Neural cell (in vitro differentiated cells): ENCODE data around the gene OR6F1. TPM values are rescaled to one million over a fixed set of nuclear protein-coding genes. Genes with fewer than 3 reads are reported as not detected.

ENCODE experiments used
- H2AFZ ChIP-seq: fragments of 200-600, 300-800 bp; sonication (generic), shearing (Covaris generic); 2 replicates; pipeline ENCODE4 v1.6.0; 2014; ENCODE audit warnings: low read depth, mild to moderate bottlenecking, antibody characterized with exemption, low read length, moderate library complexity
- H3F3A ChIP-seq: fragments of 200-600 bp; shearing (Covaris generic); 2 replicates; pipeline ENCODE4 v1.6.1; 2016; ENCODE audit warnings: mild to moderate bottlenecking, moderate library complexity, mixed read lengths, antibody characterized with exemption, low read length; ENCODE audit not compliant: insufficient read depth, poor library complexity, severe bottlenecking
- H3K27ac ChIP-seq: fragments of 200-600, 300-800 bp; sonication (generic), shearing (Covaris generic); 2 replicates; pipeline ENCODE4 v1.5.1; 2014; ENCODE audit warnings: mild to moderate bottlenecking, low read length, moderate library complexity
- H3K27me3 ChIP-seq: fragments of 300-800, 200-600 bp; sonication (generic), shearing (Covaris generic); 2 replicates; pipeline ENCODE4 v1.6.0; 2014; ENCODE audit warnings: mild to moderate bottlenecking, low read depth, low read length, moderate library complexity; ENCODE audit not compliant: insufficient read depth
- H3K36me3 ChIP-seq: fragments of 300-800, 200-600 bp; sonication (generic), shearing (Covaris generic); 2 replicates; pipeline ENCODE4 v1.5.1; 2014; ENCODE audit warnings: mild to moderate bottlenecking, antibody characterized with exemption, low read length, moderate library complexity; ENCODE audit not compliant: insufficient read depth
- H3K4me2 ChIP-seq: fragments of 300-800, 200-600 bp; sonication (generic), shearing (Covaris generic); 2 replicates; pipeline ENCODE4 v1.6.0; 2014; ENCODE audit warnings: mild to moderate bottlenecking, low read length
- H3K4me3 ChIP-seq: fragments of 300-800, 200-600 bp; sonication (generic), shearing (Covaris generic); 2 replicates; pipeline ENCODE4 v1.5.1; 2014; ENCODE audit warnings: mild to moderate bottlenecking, low read length, moderate library complexity
- H3K79me2 ChIP-seq: fragments of 200-600 bp; shearing (Covaris generic); replicated peaks from 2 replicates; pipeline ENCODE4 v1.6.0; 2014; ENCODE audit warnings: mild to moderate bottlenecking, low read length, moderate library complexity; ENCODE audit not compliant: insufficient read depth
- H3K9ac ChIP-seq: fragments of 300-800, 200-600 bp; sonication (generic), shearing (Covaris generic); 2 replicates; pipeline ENCODE4 v1.6.1; 2016; ENCODE audit warnings: mild to moderate bottlenecking, low read length, mixed read lengths
- H3K9me2 ChIP-seq: fragments of 200-600 bp; shearing (Covaris generic); 2 replicates; pipeline ENCODE4 v1.6.1; 2016; ENCODE audit warnings: mild to moderate bottlenecking, low read length, mixed read lengths; ENCODE audit not compliant: insufficient read depth
- H3K9me3 ChIP-seq: fragments of 200-600, 300-800 bp; sonication (generic), shearing (Covaris generic); 2 replicates; pipeline ENCODE4 v1.6.1; 2016; ENCODE audit warnings: mild to moderate bottlenecking, mixed run types, low read length, moderate library complexity, mixed read lengths
- H4K20me1 ChIP-seq: fragments of 200-600 bp; shearing (Covaris generic); 2 replicates; pipeline ENCODE4 v1.6.1; 2016; ENCODE audit warnings: mild to moderate bottlenecking, mixed run types; ENCODE audit not compliant: insufficient read depth
- CTCF ChIP-seq: fragments of 450-650 bp; IDR thresholded peaks from 2 replicates; pipeline ENCODE4 v1.5.1; 2014; ENCODE audit warnings: antibody characterized with exemption, mild to moderate bottlenecking, moderate library complexity; ENCODE audit not compliant: poor library complexity, severe bottlenecking
- EP300 ChIP-seq: fragments of 450-650 bp; conservative IDR thresholded peaks from 2 replicates; pipeline ENCODE4 v1.6.1; 2014; ENCODE audit warnings: antibody characterized with exemption, mild to moderate bottlenecking, moderate library complexity; ENCODE audit not compliant: poor library complexity, severe bottlenecking
- EZH2 ChIP-seq: fragments of 200-600, 300-800 bp; shearing (Covaris generic), sonication (generic); IDR thresholded peaks from 2 replicates; pipeline ENCODE4 v1.6.1; 2014; ENCODE audit warnings: antibody characterized with exemption, low read length, borderline replicate concordance, mild to moderate bottlenecking; ENCODE audit not compliant: insufficient read depth, poor library complexity, severe bottlenecking
- MXI1 ChIP-seq: fragments of 450-650 bp; conservative IDR thresholded peaks from 2 replicates; pipeline ENCODE4 v1.6.1; 2014; ENCODE audit warnings: antibody characterized with exemption, mild to moderate bottlenecking; ENCODE audit not compliant: poor library complexity, severe bottlenecking
- POLR2AphosphoS5 ChIP-seq: IDR thresholded peaks from 2 replicates; pipeline ENCODE4 v1.6.1; 2012
- RAD21 ChIP-seq: fragments of 450-650 bp; conservative IDR thresholded peaks from 2 replicates; pipeline ENCODE4 v1.6.1; 2014; ENCODE audit warnings: antibody characterized with exemption, mild to moderate bottlenecking, moderate library complexity
- SMC3 ChIP-seq: fragments of 450-650 bp; conservative IDR thresholded peaks from 2 replicates; pipeline ENCODE4 v1.6.1; 2014; ENCODE audit warnings: antibody characterized with exemption, mild to moderate bottlenecking, moderate library complexity; ENCODE audit not compliant: poor library complexity
- TAF1 ChIP-seq: IDR thresholded peaks from 2 replicates; pipeline ENCODE4 v1.6.1; 2012; ENCODE audit warnings: low read depth
- polyA plus RNA-seq: library from polyadenylated mRNA; depleted of rRNA; stranded (reverse); fragments of >200 nt; gene quantifications from 2 replicates; pipeline ENCODE4 v1.2.3, GENCODE V29; 2014
- TF ChIP-seq, protein P1 (sequence below): IDR thresholded peaks from 2 replicates; pipeline ENCODE4 v1.6.1; 2012; ENCODE audit warnings: borderline replicate concordance

Gene OR6F1
- polyA plus RNA-seq, 1 donor from 2014 or later, result not detected

DNA sequence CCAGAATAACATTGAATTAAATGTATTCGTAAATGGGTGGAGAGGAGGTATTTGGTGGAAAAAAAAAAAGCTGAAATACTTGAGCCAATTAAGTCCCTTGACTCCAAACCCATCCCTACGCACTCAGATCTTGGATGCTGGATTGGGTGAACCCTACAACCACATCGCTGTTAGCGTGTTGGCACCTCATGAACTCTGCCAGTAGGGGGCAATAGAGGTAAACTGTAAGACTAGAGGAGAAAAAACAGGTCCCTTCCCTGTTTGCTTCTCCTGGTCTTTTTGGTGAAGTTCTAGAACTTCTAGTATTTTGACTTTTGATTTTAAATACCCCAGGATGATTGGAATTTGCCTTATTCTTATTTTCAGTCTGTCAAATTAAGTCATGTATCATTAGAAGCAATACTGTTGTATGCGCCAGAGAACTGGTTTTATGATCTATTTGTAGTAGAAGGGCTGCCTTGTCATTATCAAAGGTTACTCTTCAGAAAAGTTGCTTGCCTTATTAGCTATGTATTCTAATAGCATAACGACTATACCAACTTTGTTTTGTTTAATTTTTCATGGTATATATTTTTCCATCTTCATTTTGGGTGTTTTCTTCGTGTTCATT lies 35.1 kb downstream of the OR6F1 start:
- Histone ChIP-seq H3K9me2 (no peaks in the 10 kb centered on the region), H3K27me3 (no peaks in the 10 kb centered on the region), H4K20me1 (no peaks in the 10 kb centered on the region), H3K4me3 (no peak overlapping the region), H3F3A (no peaks in the 10 kb centered on the region), H3K36me3 (no peaks in the 10 kb centered on the region), H3K79me2 (no peaks in the 10 kb centered on the region), H3K27ac (no peak overlapping the region), H3K9ac (no peak overlapping the region), H3K4me2 (no peak overlapping the region), H2AFZ (no peak overlapping the region), H3K9me3 (no peaks in the 10 kb centered on the region)
- TF ChIP-seq CTCF, result peak; percentile 35
- no peak for TF ChIP-seq SMC3

GRCh38 chr1:247680171-247680570 lies 36.3 kb downstream of the OR6F1 start:
- Histone ChIP-seq H3K79me2 (no peaks in the 10 kb centered on the region), H3K4me2 (no peak overlapping the region), H3K9ac (no peak overlapping the region), H3K9me3 (no peaks in the 10 kb centered on the region), H4K20me1 (no peaks in the 10 kb centered on the region), H3F3A (no peaks in the 10 kb centered on the region), H3K27ac (no peak overlapping the region), H3K36me3 (no peaks in the 10 kb centered on the region), H3K27me3 (no peaks in the 10 kb centered on the region), H3K4me3 (no peak overlapping the region), H3K9me2 (no peaks in the 10 kb centered on the region), H2AFZ (no peak overlapping the region)
- TF ChIP-seq EZH2 (no peak), RAD21 (no peak), CTCF (no peak), TAF1 (no peak), SMC3 (no peak), POLR2AphosphoS5 (no peak), EP300 (no peak), MXI1 (no peak)
- TF ChIP-seq, protein P1, sequence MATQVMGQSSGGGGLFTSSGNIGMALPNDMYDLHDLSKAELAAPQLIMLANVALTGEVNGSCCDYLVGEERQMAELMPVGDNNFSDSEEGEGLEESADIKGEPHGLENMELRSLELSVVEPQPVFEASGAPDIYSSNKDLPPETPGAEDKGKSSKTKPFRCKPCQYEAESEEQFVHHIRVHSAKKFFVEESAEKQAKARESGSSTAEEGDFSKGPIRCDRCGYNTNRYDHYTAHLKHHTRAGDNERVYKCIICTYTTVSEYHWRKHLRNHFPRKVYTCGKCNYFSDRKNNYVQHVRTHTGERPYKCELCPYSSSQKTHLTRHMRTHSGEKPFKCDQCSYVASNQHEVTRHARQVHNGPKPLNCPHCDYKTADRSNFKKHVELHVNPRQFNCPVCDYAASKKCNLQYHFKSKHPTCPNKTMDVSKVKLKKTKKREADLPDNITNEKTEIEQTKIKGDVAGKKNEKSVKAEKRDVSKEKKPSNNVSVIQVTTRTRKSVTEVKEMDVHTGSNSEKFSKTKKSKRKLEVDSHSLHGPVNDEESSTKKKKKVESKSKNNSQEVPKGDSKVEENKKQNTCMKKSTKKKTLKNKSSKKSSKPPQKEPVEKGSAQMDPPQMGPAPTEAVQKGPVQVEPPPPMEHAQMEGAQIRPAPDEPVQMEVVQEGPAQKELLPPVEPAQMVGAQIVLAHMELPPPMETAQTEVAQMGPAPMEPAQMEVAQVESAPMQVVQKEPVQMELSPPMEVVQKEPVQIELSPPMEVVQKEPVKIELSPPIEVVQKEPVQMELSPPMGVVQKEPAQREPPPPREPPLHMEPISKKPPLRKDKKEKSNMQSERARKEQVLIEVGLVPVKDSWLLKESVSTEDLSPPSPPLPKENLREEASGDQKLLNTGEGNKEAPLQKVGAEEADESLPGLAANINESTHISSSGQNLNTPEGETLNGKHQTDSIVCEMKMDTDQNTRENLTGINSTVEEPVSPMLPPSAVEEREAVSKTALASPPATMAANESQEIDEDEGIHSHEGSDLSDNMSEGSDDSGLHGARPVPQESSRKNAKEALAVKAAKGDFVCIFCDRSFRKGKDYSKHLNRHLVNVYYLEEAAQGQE, result no peak
